ENCODE results near the gene ERVK3-1. TPM values are rescaled to one million over a fixed set of nuclear protein-coding genes. Genes with fewer than 3 reads are reported as not detected.

ERVK3-1 gene
- total and polyA plus RNA-seq, 2 of the 13 experiments (the other 11 are each of a cell fraction or from before 2014, with no cell fraction given) = 28.5 to 38.7 TPM

DNA sequence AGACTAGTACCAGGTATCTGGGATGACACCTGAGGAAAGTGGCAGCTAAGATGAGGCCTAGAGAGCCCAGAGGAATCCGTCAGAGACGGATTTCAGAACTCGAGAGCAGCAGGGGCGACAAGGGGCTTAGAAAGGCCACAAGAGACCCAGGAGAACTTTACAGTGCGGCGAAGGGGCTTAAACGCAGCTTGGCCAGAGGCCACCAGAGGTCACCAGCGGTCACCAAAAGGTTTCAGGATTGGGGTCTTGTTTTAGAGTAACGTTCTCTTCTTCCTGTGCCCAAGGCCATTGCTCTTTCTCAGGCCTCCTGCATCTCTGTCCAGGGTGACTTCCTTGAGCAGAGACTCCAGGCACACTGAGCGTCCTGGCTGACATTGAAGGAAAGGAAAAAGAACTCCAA lies 23.8 kb downstream of the ERVK3-1 start:
- Histone ChIP-seq H2AFZ (ENCODE audit: low read length) (no peak overlapping the region), H3K79me2 (ENCODE audit: insufficient read depth, low read length) (peaks cover 22% of the 10 kb centered on the region), H3K4me2 (ENCODE audit: low read depth, low read length) (peak overlapping the region; percentile 91), H3K9ac (ENCODE audit: insufficient read depth, low read depth, low read length) (no peak overlapping the region), H3K4me3 (replicated peaks in 1 of 3; ENCODE audit: insufficient read depth in 1 of 3, low read depth in 2 of 3, low read length in 3 of 3) (no peak overlapping the region), H3K27me3 (ENCODE audit: control insufficient read depth in 1 of 2, insufficient read depth in 2 of 2, low read length in 2 of 2) (no peaks in the 10 kb centered on the region; a peak in 1 of 5 replicates), H3K36me3 (replicated peaks in 1 of 2; ENCODE audit: control insufficient read depth in 1 of 2, insufficient read depth in 2 of 2, low read length in 2 of 2) (no peaks in the 10 kb centered on the region), H3K9me3 (ENCODE audit: low read length) (no peaks in the 10 kb centered on the region), H3K4me1 (ENCODE audit: insufficient read depth, low read length) (peaks cover 41% of the 10 kb centered on the region), H3K27ac (ENCODE audit: extremely low read length, insufficient read depth, low read length) (no peak overlapping the region), H4K20me1 (ENCODE audit: insufficient read depth, low read length) (no peaks in the 10 kb centered on the region)
- DNase-seq (ENCODE audit: low spot score) (no peak), FAIRE-seq (peak; percentile 68), ATAC-seq (no peak)
- 38% methylated on average over 10 of the region's 10 CpGs for WGBS (ENCODE audit: low lambda C conversion rate)
- CTCF ChIA-PET (ENCODE audit: low intra/inter-chr PET ratio, low total read pairs) = interaction anchor here (1.5 to 1.7 kb wide), 2 partner anchors 43 to 191 kb away, joined by 4 to 11 read pairs; partner anchors contain the start of gene ZBTB45
- no TSS peak for BruUV-seq (replicated peaks)
- in situ Hi-C loops (cut with HindIII; ENCODE audit: extremely low pct_ligation_motif_present, low pct_unique_long_range_greater_than_20kb) (no loop called here), intact Hi-C loops (cut with micrococcal nuclease; ENCODE audit: unreplicated experiment) (loop anchor here (5.0 kb wide), 4 partner anchors 78 to 188 kb away; partner anchors contain the start of genes ZBTB45, ZNF274, ZNF324 and ZNF584)
- POLR2A ChIA-PET = interaction anchor here (1.2 kb wide), 1 partner anchor 33 kb away, joined by 4 read pairs; no protein-coding TSS in a partner anchor
- TF ChIP-seq, protein P1, sequence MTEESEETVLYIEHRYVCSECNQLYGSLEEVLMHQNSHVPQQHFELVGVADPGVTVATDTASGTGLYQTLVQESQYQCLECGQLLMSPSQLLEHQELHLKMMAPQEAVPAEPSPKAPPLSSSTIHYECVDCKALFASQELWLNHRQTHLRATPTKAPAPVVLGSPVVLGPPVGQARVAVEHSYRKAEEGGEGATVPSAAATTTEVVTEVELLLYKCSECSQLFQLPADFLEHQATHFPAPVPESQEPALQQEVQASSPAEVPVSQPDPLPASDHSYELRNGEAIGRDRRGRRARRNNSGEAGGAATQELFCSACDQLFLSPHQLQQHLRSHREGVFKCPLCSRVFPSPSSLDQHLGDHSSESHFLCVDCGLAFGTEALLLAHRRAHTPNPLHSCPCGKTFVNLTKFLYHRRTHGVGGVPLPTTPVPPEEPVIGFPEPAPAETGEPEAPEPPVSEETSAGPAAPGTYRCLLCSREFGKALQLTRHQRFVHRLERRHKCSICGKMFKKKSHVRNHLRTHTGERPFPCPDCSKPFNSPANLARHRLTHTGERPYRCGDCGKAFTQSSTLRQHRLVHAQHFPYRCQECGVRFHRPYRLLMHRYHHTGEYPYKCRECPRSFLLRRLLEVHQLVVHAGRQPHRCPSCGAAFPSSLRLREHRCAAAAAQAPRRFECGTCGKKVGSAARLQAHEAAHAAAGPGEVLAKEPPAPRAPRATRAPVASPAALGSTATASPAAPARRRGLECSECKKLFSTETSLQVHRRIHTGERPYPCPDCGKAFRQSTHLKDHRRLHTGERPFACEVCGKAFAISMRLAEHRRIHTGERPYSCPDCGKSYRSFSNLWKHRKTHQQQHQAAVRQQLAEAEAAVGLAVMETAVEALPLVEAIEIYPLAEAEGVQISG (CRISPR knock-in tag; IDR thresholded peaks at IDR 0.05) = peak; percentile 27; the same call in 1 of the 2 replicates
- no peak for TF ChIP-seq CAMTA2 (CRISPR knock-in tag; IDR thresholded peaks at IDR 0.05; ENCODE audit: borderline replicate concordance)
- TF ChIP-seq NR2F2 (IDR thresholded peaks at IDR 0.05; ENCODE audit: borderline replicate concordance, low read depth) = no peak
- TF ChIP-seq GABPA (IDR thresholded peaks at IDR 0.05; ENCODE audit: low read depth, low read length) = no peak
- TF ChIP-seq GABPA (CRISPR knock-in tag; IDR thresholded peaks at IDR 0.05; ENCODE audit: low read depth) = peak; percentile 57
- TF ChIP-seq KDM2A (CRISPR knock-in tag; IDR thresholded peaks at IDR 0.05; ENCODE audit: borderline replicate concordance, low read depth) = 0 out of 2 replicates have a peak, but pooled peaks have one; percentile 43
- TF ChIP-seq ZNF383 (CRISPR knock-in tag; IDR thresholded peaks at IDR 0.05; ENCODE audit: borderline replicate concordance) = no peak
- TF ChIP-seq, protein P2, sequence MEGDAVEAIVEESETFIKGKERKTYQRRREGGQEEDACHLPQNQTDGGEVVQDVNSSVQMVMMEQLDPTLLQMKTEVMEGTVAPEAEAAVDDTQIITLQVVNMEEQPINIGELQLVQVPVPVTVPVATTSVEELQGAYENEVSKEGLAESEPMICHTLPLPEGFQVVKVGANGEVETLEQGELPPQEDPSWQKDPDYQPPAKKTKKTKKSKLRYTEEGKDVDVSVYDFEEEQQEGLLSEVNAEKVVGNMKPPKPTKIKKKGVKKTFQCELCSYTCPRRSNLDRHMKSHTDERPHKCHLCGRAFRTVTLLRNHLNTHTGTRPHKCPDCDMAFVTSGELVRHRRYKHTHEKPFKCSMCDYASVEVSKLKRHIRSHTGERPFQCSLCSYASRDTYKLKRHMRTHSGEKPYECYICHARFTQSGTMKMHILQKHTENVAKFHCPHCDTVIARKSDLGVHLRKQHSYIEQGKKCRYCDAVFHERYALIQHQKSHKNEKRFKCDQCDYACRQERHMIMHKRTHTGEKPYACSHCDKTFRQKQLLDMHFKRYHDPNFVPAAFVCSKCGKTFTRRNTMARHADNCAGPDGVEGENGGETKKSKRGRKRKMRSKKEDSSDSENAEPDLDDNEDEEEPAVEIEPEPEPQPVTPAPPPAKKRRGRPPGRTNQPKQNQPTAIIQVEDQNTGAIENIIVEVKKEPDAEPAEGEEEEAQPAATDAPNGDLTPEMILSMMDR (CRISPR knock-in tag; IDR thresholded peaks at IDR 0.05) = peak; percentile 85
- TF ChIP-seq FOXC1 (CRISPR knock-in tag; IDR thresholded peaks at IDR 0.05; ENCODE audit: borderline replicate concordance) = no peak
- TF ChIP-seq IRF2 (CRISPR knock-in tag; IDR thresholded peaks at IDR 0.05) = peak; percentile 45; the same call in 1 of the 2 replicates
- TF ChIP-seq HNRNPUL1 (IDR thresholded peaks at IDR 0.05; ENCODE audit: low read depth, low read length) = no peak
- peak; percentile 80 for TF ChIP-seq STAG1 (CRISPR knock-in tag; IDR thresholded peaks at IDR 0.05)
- no peak for TF ChIP-seq ZFP41 (CRISPR knock-in tag; IDR thresholded peaks at IDR 0.05; ENCODE audit: borderline replicate concordance)
- peak; percentile 75 for TF ChIP-seq THAP11 (CRISPR knock-in tag; IDR thresholded peaks at IDR 0.05)
- TF ChIP-seq ZNF547 (CRISPR knock-in tag; IDR thresholded peaks at IDR 0.05) = 0 out of 2 replicates have a peak, but pooled peaks have one; percentile 24
